Smooth muscle cell (in vitro differentiated cells): Measurements from ENCODE around the gene METTL15. TPM values are rescaled to one million over a fixed set of nuclear protein-coding genes. Genes with fewer than 3 reads are reported as not detected.

ENCODE experiments used
- DNase-seq: peaks from one replicate; lab custom pipeline; 2025; ENCODE audit not compliant: unreplicated experiment; lab: John Stamatoyannopoulos, UW
- H2AFZ ChIP-seq: fragments of 200-600 bp; sonication (generic); 2 replicates; pipeline ENCODE4 v1.6.0; 2016; ENCODE audit warnings: antibody characterized with exemption, low read depth, mild to moderate bottlenecking
- H3F3A ChIP-seq: fragments of 200-600 bp; sonication (generic); 2 replicates; pipeline ENCODE4 v1.6.0; 2017; ENCODE audit warnings: antibody characterized with exemption, low read depth
- H3K27ac ChIP-seq: fragments of 200-600 bp; sonication (generic); 2 replicates; pipeline ENCODE4 v1.5.1; 2016; ENCODE audit warnings: low read depth, mild to moderate bottlenecking
- H3K27me3 ChIP-seq: fragments of 200-600 bp; sonication (generic); 2 replicates; pipeline ENCODE4 v1.6.1; 2016; ENCODE audit warnings: low read depth, mild to moderate bottlenecking
- H3K36me3 ChIP-seq: fragments of 200-600 bp; sonication (generic); 2 replicates; pipeline ENCODE4 v1.5.1; 2016; ENCODE audit warnings: low read depth
- H3K4me1 ChIP-seq: fragments of 200-600 bp; sonication (generic); 2 replicates; pipeline ENCODE4 v1.5.1; 2016; ENCODE audit warnings: low read depth
- H3K4me2 ChIP-seq: fragments of 200-600 bp; sonication (generic); 2 replicates; pipeline ENCODE4 v1.6.0; 2016; ENCODE audit warnings: mild to moderate bottlenecking
- H3K4me3 ChIP-seq: fragments of 200-600 bp; sonication (generic); 2 replicates; pipeline ENCODE4 v1.5.1; 2016; ENCODE audit warnings: mild to moderate bottlenecking
- H3K79me2 ChIP-seq: fragments of 200-600 bp; sonication (generic); 2 replicates; pipeline ENCODE4 v1.6.0; 2016; ENCODE audit warnings: low read depth, mild to moderate bottlenecking
- H3K9ac ChIP-seq: fragments of 200-600 bp; sonication (generic); 2 replicates; pipeline ENCODE4 v1.6.0; 2016; ENCODE audit warnings: low read depth
- H3K9me3 ChIP-seq: fragments of 200-600 bp; sonication (generic); replicated peaks from 2 replicates; pipeline ENCODE4 v1.5.1; 2016; ENCODE audit warnings: low read depth
- H4K20me1 ChIP-seq: fragments of 200-600 bp; sonication (generic); 2 replicates; pipeline ENCODE4 v1.6.0; 2016; ENCODE audit warnings: low read depth
- CTCF ChIP-seq: fragments of 200-600 bp; sonication (generic); IDR thresholded peaks from 2 replicates; pipeline ENCODE4 v1.5.1; 2017; ENCODE audit warnings: borderline replicate concordance, mild to moderate bottlenecking, antibody characterized with exemption; ENCODE audit not compliant: insufficient read depth, poor library complexity, severe bottlenecking
- WGBS: methylation state at CpG from one replicate; pipeline ENCODE4 v1.1.7; 2016; ENCODE audit warnings: low lambda C conversion rate; 5-methylcytosine and 5-hydroxymethylcytosine counted together
- polyA plus RNA-seq: library from polyadenylated mRNA; unstranded; fragments of >200 nt; fragmentation: Nextera tagmentation; extraction: Ambion mirVana; gene quantifications from 2 replicates; pipeline ENCODE4 v1.2.1, GENCODE V29; 2016
- total RNA-seq: library from RNA; depleted of rRNA; stranded (reverse); fragments of >200 nt; gene quantifications from 2 replicates; pipeline ENCODE4 v1.2.3, GENCODE V29; 2014

The METTL15 gene
- total and polyA plus RNA-seq, 2 experiments from 2014 or later = 8.1 to 26.1 TPM

- H3K4me2 ChIP-seq = peak overlapping the region; percentile 98
- WGBS = 5% methylated on average over 11 of the region's 11 CpGs
- no peak for TF ChIP-seq CTCF
- peak overlapping the region; percentile 96 for H3K27ac ChIP-seq
- H3K9ac ChIP-seq = peak overlapping the region; percentile 97
- H3K9me3 ChIP-seq = no peaks in the 10 kb centered on the region
- no peaks in the 10 kb centered on the region for H4K20me1 ChIP-seq
- peaks cover 6% of the 10 kb centered on the region for H3F3A ChIP-seq
- H3K79me2 ChIP-seq = peaks cover 83% of the 10 kb centered on the region
- H3K4me3 ChIP-seq = peak overlapping the region; percentile 84
- H3K36me3 ChIP-seq = no peaks in the 10 kb centered on the region
- DNase-seq = peak; percentile 27
- H3K27me3 ChIP-seq = no peaks in the 10 kb centered on the region
- H3K4me1 ChIP-seq = peaks cover 46% of the 10 kb centered on the region
- peak overlapping the region; percentile 94 for H2AFZ ChIP-seq
These were observed 918 bp upstream of the METTL15 start for GRCh38 chr11:28107191-28107749.

- WGBS = 88% methylated on average over 3 of the region's 3 CpGs
- no peak for TF ChIP-seq CTCF
- Histone ChIP-seq H3K36me3 (no peaks in the 10 kb centered on the region), H3K27me3 (no peaks in the 10 kb centered on the region), H3K9me3 (no peaks in the 10 kb centered on the region), H2AFZ (no peak overlapping the region), H3K4me2 (peak overlapping the region; percentile 93), H3K27ac (peak overlapping the region; percentile 96), H3K9ac (peak overlapping the region; percentile 95), H4K20me1 (no peaks in the 10 kb centered on the region), H3F3A (peaks cover 6% of the 10 kb centered on the region), H3K4me3 (peak overlapping the region; percentile 84), H3K79me2 (peaks cover 80% of the 10 kb centered on the region), H3K4me1 (peaks cover 43% of the 10 kb centered on the region)
- no peak for DNase-seq
These were observed 770 bp downstream of the METTL15 start for GRCh38 chr11:28108958-28109357.

- Histone ChIP-seq H3K4me3 (peak overlapping the region; percentile 84), H3K27me3 (no peaks in the 10 kb centered on the region), H3K79me2 (peaks cover 67% of the 10 kb centered on the region), H3K9me3 (no peaks in the 10 kb centered on the region), H3K4me2 (peak overlapping the region; percentile 93), H3K9ac (peak overlapping the region; percentile 95), H3F3A (peaks cover 6% of the 10 kb centered on the region), H3K4me1 (peaks cover 43% of the 10 kb centered on the region), H3K36me3 (peaks cover 5% of the 10 kb centered on the region), H3K27ac (peak overlapping the region; percentile 96), H2AFZ (peak overlapping the region; percentile 95), H4K20me1 (no peaks in the 10 kb centered on the region)
- WGBS = under 1% methylated on average over 31 of the region's 31 CpGs
- no peak for TF ChIP-seq CTCF
- DNase-seq = peak; percentile 6
These were observed 2.1 kb downstream of the METTL15 start for GRCh38 chr11:28110108-28110820.
